Measurements from ENCODE around the gene GABRG2.

- TF ChIP-seq CTCF (IDR thresholded peaks at IDR 0.05; ENCODE audit: low read depth, low read length) (no peak), POLR2A (IDR thresholded peaks at IDR 0.05; ENCODE audit: extremely low read depth, insufficient read length) (no peak), MAX (IDR thresholded peaks at IDR 0.05; ENCODE audit: low read depth, low read length) (no peak), MYC (IDR thresholded peaks at IDR 0.05; ENCODE audit: low read depth, low read length) (no peak)
Observed at GRCh38 chr5:162193012-162193411, 125.4 kb downstream of the GABRG2 start.
